22Rv1 (cell line): ENCODE measurements around the gene HCN3.

Source experiments
- ZFX ChIP-seq: fragments of 450-650 bp; IDR thresholded peaks from 2 replicates; pipeline ENCODE4 v1.6.1; 2017; ENCODE audit warnings: antibody characterized with exemption, borderline replicate concordance
- TF ChIP-seq, protein P1 (sequence below): fragments of 450-650 bp; IDR thresholded peaks from 2 replicates; pipeline ENCODE4 v1.5.1; 2017; ENCODE audit warnings: mild to moderate bottlenecking

DNA sequence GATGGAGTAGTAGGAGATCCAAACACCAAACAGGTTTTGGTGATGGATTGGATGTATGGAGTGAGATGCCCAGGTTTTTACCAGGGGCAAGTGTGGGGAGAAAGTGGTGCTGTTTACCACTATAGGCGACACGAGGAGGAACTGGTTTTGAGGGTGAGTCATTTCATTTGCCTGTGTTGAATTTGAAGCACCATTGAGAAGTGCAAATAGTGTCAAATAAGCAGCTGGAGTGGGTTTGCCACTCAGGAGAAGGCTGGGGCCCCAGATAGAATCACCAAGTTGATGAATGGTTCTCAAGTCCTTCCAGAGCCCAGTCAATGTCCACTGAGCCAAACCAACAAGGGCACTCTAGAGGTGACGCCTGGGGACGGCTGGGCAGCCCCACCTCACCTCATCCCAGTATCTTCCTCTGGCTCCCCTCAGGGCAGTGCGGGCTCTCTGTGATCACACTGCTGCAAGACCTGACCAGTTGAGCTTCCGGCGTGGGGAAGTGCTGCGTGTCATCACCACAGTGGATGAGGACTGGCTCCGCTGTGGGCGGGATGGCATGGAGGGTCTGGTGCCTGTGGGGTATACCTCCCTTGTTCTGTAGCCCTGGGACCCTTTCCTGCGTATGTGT, 52.8 kb downstream of the HCN3 start:
- TF ChIP-seq, protein P1, sequence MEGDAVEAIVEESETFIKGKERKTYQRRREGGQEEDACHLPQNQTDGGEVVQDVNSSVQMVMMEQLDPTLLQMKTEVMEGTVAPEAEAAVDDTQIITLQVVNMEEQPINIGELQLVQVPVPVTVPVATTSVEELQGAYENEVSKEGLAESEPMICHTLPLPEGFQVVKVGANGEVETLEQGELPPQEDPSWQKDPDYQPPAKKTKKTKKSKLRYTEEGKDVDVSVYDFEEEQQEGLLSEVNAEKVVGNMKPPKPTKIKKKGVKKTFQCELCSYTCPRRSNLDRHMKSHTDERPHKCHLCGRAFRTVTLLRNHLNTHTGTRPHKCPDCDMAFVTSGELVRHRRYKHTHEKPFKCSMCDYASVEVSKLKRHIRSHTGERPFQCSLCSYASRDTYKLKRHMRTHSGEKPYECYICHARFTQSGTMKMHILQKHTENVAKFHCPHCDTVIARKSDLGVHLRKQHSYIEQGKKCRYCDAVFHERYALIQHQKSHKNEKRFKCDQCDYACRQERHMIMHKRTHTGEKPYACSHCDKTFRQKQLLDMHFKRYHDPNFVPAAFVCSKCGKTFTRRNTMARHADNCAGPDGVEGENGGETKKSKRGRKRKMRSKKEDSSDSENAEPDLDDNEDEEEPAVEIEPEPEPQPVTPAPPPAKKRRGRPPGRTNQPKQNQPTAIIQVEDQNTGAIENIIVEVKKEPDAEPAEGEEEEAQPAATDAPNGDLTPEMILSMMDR, result no peak
- no peak for TF ChIP-seq ZFX
